Measurements from ENCODE around the gene TRIM67. TPM values are rescaled to one million over a fixed set of nuclear protein-coding genes. Genes with fewer than 3 reads are reported as not detected.

Gene TRIM67
- total RNA-seq, 6 experiments from 2014 or later = not detected

DNA sequence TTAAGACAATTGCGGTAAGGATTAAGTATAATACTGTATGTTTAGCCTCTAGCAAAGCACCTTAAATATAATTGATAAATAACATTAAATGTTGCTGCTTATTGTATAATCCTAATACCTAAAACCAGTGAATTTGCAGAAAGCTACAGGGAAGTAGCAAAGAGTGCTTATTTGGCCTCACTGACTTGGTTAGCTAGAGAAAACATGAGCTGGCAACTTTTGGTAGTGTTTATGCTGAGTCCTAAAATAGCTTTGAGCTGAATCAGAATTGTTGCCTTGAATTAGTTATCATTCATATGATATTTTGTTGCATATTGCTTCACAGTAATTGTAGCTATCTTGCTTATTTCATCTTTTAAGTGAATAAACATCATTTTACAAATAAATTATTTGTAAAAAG is 3.5 kb downstream of the TRIM67 start:
- 93% methylated on average over 1 of the region's 1 CpG for WGBS (ENCODE audit: insufficient coverage, low coverage, low lambda C conversion rate, missing lambda C conversion rate)
- intact Hi-C loops (cut with DNase I) = no loop called here
- H3K27me3 ChIP-seq = peaks cover 9 to 16% of the 10 kb centered on the region in 2 donors

DNA sequence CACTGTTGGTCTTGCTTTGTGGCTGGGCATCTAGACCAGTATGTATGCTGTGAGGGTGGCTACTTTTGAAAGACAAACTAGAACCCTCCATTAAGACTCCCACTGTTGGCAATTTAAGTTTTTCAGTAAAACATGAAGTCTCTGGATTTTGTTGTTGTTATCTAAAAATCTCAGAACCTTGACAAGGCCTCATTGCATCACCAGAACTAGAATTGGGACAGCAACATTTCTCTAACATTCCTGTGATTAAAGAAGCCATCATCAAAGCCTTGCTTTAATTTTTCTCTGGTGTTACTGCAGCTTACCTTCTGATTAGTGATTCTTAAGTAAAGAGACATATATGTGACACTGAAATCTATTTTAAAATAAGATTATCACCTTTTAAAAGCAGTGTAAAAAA is 4.5 kb downstream of the TRIM67 start:
- TF ChIP-seq, protein P1, sequence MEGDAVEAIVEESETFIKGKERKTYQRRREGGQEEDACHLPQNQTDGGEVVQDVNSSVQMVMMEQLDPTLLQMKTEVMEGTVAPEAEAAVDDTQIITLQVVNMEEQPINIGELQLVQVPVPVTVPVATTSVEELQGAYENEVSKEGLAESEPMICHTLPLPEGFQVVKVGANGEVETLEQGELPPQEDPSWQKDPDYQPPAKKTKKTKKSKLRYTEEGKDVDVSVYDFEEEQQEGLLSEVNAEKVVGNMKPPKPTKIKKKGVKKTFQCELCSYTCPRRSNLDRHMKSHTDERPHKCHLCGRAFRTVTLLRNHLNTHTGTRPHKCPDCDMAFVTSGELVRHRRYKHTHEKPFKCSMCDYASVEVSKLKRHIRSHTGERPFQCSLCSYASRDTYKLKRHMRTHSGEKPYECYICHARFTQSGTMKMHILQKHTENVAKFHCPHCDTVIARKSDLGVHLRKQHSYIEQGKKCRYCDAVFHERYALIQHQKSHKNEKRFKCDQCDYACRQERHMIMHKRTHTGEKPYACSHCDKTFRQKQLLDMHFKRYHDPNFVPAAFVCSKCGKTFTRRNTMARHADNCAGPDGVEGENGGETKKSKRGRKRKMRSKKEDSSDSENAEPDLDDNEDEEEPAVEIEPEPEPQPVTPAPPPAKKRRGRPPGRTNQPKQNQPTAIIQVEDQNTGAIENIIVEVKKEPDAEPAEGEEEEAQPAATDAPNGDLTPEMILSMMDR (IDR thresholded peaks at IDR 0.05) = no peak
- no peak for TF ChIP-seq POLR2A (IDR thresholded peaks at IDR 0.05)
- Histone ChIP-seq H3K36me3 (no peaks in the 10 kb centered on the region), H3K27me3 (peaks cover 9 to 13% of the 10 kb centered on the region in 2 donors), H3K4me1 (peaks cover 0 to 16% (median 2%) of the 10 kb centered on the region in 4 donors), H3K27ac (no peak overlapping the region), H3K9me3 (no peaks in the 10 kb centered on the region), H3K4me3 (no peak overlapping the region)
- DNase-seq (no peak), ATAC-seq (no peak)
- intact Hi-C loops (cut with DNase I) = no loop called here

More for the DNA sequence above, 3.5 kb downstream of the TRIM67 start:
- H3K27ac ChIP-seq = no peak overlapping the region
- no peak for ATAC-seq
- no peak overlapping the region for H3K4me3 ChIP-seq
- H3K36me3 ChIP-seq = no peaks in the 10 kb centered on the region
- TF ChIP-seq, protein P1 (IDR thresholded peaks at IDR 0.05) = no peak
- H3K9me3 ChIP-seq = no peaks in the 10 kb centered on the region
- peaks cover 0 to 16% (median 2%) of the 10 kb centered on the region in 4 donors for H3K4me1 ChIP-seq
- DNase-seq = no peak

DNA sequence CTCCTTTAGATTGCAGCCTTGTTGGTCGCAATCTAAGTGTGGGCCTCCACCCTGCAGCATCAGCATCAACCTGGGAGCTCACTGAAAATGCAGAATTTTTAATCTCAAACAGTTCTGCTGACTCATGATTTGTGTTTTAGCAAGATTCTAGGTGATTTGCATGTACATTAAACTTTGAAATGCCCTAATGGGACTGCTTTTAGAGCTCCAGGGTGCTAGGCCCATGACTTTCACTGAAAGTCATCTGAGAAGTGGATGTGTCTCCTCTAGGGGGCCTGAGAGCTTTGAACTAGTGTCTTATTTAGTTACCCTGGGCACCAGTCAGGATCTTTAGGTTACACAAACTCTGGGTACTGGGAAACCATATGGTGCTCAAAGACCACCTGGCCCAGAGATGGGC is 9.0 kb downstream of the TRIM67 start:
- 100% methylated on average over 1 of the region's 1 CpG for WGBS (ENCODE audit: insufficient coverage, low coverage, low lambda C conversion rate, missing lambda C conversion rate)
- Histone ChIP-seq H3K4me3 (no peak overlapping the region), H3K36me3 (no peaks in the 10 kb centered on the region), H3K27me3 (no peaks in the 10 kb centered on the region), H3K9me3 (no peaks in the 10 kb centered on the region), H3K4me1 (no peaks in the 10 kb centered on the region), H3K27ac (no peak overlapping the region)
- intact Hi-C loops (cut with DNase I) = no loop called here
- ATAC-seq (no peak), DNase-seq (no peak)
- TF ChIP-seq, protein P1 (IDR thresholded peaks at IDR 0.05) = no peak
- no peak for TF ChIP-seq POLR2A (IDR thresholded peaks at IDR 0.05)

DNA sequence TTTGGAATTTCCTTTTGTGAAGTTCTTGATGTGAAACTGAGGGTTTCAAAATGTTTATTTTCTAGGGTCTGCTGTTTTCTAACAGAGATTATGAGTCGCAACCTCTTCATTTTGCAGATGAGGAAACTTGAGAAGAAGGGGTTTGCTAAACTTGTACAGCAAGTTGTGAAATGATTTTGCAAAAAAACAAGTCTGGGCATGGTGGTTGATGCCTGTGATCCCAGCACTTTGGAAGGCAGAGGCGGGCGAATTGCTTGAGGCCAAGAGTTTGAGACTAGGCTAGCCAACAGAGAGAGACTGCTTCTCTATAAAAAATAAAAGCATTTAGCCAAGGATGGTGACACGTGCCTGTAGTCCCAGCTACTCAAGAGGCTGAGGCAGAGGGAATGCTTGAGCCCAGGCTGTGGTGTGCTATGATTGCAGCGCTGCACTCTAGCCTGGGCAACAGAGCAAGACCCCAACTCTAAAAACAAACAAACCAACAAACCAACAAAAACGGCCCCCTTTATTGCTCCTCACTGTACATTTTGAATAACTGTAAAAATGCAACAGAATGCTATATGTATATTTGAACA is 9.9 kb downstream of the TRIM67 start:
- H3K4me3 ChIP-seq = no peak overlapping the region
- H3K9me3 ChIP-seq = no peaks in the 10 kb centered on the region
- DNase-seq (no peak), ATAC-seq (no peak)
- 68% methylated on average over 4 of the region's 6 CpGs for WGBS (ENCODE audit: insufficient coverage, low coverage, low lambda C conversion rate, missing lambda C conversion rate)
- H3K27ac ChIP-seq = no peak overlapping the region
- H3K36me3 ChIP-seq = no peaks in the 10 kb centered on the region
- no peaks in the 10 kb centered on the region for H3K4me1 ChIP-seq
- intact Hi-C loops (cut with DNase I) = no loop called here
- no peaks in the 10 kb centered on the region for H3K27me3 ChIP-seq
- TF ChIP-seq, protein P1 (IDR thresholded peaks at IDR 0.05) = no peak
- TF ChIP-seq POLR2A (IDR thresholded peaks at IDR 0.05) = no peak

DNA sequence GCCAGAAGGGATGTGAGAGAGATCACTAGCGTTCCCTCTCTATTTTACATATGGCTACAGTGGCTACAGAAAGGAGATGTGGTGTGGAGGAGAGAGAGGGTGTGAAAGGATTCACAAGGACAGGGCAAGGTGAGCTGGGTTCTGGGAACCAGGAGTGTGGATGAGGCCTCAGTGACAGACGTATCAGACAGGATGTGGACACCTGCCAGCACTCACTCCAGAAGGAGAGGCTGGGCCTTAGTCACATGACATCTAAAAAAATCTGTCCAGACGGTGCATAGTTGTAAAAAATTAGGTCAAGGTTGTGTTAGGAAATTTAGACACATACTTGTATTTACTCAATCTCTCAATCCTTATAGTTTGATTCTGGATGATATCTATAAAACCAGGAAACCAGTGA is 10.6 kb downstream of the TRIM67 start:
- intact Hi-C loops (cut with DNase I) = no loop called here
- H3K4me3 ChIP-seq = no peak overlapping the region
- ATAC-seq (no peak), DNase-seq (no peak)
- no peak overlapping the region for H3K27ac ChIP-seq
- WGBS (ENCODE audit: insufficient coverage, low coverage, low lambda C conversion rate, missing lambda C conversion rate) = 19% methylated on average over 3 of the region's 3 CpGs
- H3K4me1 ChIP-seq = no peaks in the 10 kb centered on the region
- no peak for TF ChIP-seq POLR2A (IDR thresholded peaks at IDR 0.05)
- TF ChIP-seq, protein P1 (IDR thresholded peaks at IDR 0.05) = no peak
- no peaks in the 10 kb centered on the region for H3K27me3 ChIP-seq
- no peaks in the 10 kb centered on the region for H3K9me3 ChIP-seq
- no peaks in the 10 kb centered on the region for H3K36me3 ChIP-seq
